ENCODE measurements around the gene PDLIM3.
"Not testable (repeated sequence)": the region's sequence is repeated elsewhere in the genome, so short reads cannot be mapped to it uniquely, and the experiment has no call there.

PDLIM3 gene

DNA sequence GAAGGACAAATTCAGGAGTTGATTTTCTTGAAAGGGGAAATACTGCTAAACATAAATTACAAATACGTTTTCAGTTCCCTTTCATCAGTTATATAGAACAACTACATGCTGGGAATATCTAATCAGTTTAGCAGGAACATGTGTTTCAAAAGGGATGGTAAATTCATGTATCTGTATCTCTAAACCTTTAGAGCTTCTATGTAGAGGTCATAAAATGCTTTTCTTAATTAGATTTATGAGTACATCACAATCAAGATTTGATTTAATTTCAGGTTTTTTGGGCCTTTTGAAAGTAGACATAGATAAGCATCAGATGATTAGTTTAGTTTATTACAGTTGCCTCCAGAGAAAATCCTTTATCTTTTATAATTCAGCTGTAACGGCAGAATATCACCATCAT, 12.9 kb downstream of the PDLIM3 start:
- DNase-seq (ENCODE audit: extremely low read depth in 1 of 2, low read depth in 1 of 2) = no peak

DNA sequence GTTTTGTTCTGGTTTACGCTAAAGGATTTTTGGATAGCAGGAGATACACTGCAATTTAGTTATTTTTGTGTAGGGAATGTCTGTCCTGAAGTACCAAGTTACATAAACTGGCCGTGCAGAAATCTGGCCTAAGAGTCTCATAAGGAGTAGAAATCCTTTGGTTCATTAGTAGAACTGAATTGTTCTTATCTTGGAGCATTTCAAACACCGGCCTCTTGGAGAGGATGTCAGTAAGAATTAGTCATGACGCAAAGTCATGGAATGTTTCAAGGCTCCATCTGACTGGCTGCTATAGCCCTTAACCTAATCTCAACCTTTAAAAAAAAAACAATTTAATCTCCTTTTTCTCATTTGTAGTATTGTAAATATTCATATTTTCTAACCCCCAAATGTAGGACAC, 15.2 kb downstream of the PDLIM3 start:
- DNase-seq (ENCODE audit: extremely low read depth in 1 of 2, low read depth in 1 of 2) = no peak

DNA sequence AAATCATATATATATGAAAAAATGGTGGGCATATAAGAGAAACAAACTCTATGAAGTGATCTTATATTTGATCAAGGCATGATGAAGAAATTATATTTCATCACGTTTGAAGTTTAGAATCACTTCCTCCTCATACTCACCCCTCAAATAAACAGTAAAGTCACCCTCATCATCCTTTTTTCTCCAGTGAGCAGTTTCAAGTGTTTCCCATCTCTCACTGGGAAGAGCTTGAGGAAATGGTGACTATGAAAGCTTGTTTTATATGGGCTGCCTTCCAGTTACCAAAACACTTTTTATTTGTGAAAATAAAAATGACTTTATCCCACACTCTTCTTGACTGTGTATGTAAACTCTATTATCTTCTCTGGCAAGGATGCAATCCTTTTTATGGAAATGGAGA, 16.8 kb downstream of the PDLIM3 start:
- no peak for DNase-seq (ENCODE audit: extremely low read depth in 1 of 2, low read depth in 1 of 2)

DNA sequence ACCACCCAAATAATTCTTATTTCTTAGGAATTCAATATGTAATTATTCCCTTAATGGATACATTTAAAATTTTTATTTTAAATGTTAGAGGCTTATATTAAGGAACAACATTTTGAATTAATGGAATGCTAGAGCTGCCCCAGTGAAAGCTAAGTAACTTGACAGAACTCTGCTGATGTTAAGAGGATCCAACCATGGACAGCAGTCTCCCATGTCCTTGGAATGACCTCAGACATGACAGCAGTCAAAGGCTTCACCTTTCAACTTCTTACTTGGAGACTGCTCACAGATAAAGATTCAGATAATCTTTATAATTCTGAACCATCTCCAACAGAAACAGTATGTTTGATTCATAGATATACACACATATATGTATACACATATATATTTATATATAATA, 17.2 kb downstream of the PDLIM3 start:
- DNase-seq (ENCODE audit: extremely low read depth in 1 of 2, low read depth in 1 of 2) = no peak

DNA sequence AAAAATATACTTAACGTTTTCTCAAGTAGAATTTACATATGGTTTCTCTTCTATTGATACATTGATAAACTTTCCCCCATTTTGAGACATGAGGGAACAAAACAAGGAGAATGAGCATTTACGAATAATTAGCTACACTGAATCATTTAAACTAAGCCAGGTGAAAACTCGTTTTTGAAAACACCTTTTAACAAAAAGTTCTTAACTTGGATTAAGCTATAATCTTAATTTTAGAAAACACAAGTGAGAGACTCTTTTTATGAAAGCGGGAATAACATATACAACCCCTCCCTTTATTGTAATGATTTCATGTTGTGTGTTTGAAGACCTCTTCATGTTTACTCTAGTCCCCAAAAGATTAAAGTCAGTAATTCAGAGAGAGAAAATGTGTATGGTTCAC, 20.1 kb downstream of the PDLIM3 start:
- DNase-seq (ENCODE audit: extremely low read depth in 1 of 2, low read depth in 1 of 2) = no peak

DNA sequence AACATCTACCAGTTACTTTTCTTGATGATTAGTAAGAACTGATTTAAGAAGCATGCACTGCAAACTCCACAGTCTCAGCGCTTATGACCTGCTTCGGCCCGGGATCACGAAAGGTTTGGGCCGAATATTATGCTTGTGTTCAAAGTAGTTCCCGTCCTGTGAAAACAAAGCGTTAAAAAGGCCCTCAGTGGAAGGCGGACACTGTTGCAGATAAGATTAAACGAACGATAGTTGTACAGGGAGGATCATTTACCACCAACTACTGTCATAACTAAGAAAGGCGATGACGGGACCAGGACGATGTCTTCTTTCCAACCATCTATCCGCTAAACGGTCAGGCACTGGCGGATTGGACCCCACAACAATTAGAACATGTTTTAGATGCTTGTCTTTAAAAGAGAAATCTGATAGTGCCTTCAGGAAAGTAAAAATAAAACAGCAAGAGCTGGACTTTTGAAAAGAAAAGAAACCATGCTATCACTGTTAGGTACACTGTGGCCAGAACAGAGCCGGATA, 21.1 kb downstream of the PDLIM3 start:
- DNase-seq (ENCODE audit: extremely low read depth in 1 of 2, low read depth in 1 of 2) = no peak

DNA sequence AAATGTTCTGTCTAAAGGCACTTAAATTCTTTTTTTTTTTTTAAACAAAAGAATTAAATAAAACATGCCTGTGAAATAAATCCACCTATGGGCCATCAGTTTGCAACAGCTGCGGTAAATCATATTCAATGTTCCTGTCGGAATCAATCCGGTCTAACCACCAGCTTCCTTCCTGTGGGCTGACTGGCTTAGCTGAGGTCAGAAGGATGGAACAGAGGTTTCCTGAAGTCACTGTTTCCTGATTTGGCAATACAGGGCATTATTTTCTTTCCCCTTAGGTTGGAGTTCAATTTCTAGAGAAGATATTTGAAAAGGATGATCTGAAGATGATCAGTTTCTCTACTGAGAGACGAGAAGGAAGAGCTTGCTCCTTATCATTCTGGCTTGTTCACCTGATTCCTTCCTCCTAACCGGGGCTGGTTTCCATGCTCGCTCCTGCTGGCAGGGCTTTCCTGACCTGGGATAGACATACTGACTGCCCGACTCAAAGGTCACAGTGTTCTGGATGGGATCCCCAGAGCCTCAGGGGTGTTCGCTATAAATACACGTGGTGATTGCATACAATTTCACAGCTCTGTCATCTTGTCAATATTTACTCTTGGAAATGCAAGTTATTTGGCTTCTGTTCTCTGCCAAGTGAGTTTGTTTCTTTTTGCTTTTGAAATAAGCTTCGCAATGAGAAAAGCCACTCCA, 21.7 kb downstream of the PDLIM3 start:
- DNase-seq (ENCODE audit: extremely low read depth in 1 of 2, low read depth in 1 of 2) = no peak

DNA sequence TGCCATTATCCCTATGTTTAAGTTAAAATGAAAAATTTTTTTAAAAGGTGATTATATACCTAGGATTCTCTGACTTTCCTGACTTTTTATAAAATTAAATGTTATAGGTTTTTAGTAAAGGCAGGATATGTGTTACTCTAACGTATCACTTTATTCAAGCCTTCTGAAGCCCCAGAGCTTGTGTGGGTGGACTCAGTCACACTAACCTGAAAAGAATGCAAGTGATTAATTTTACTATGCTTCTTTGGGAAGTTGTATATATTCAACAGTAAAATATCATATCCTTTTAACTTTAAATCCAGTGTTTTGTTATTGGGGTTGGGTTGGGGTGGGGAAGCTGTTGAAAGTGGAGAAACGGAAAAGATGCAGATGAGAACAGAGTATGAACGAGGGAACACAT, 22.8 kb downstream of the PDLIM3 start:
- no peak for DNase-seq (ENCODE audit: extremely low read depth in 1 of 2, low read depth in 1 of 2)

DNA sequence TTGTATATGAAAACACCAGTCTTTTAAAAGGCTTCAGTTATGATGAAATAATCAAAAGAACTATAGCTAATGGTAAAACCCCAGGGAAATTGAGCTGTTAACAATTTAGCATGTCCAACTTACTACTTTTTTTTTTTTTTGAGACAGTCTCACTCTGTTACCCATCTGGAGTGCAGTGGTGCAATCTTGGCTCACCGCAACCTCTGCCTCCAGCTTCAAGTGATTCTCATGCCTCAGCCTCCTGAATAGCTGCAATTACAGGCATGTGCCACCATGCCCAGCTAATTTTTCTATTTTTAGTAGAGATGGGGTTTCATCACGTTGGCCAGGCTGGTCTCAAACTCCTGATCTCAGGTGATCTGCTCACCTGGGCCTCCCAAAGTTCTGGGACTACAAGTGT, 24.1 kb downstream of the PDLIM3 start:
- DNase-seq (ENCODE audit: extremely low read depth in 1 of 2, low read depth in 1 of 2) = not testable (repeated sequence)

DNA sequence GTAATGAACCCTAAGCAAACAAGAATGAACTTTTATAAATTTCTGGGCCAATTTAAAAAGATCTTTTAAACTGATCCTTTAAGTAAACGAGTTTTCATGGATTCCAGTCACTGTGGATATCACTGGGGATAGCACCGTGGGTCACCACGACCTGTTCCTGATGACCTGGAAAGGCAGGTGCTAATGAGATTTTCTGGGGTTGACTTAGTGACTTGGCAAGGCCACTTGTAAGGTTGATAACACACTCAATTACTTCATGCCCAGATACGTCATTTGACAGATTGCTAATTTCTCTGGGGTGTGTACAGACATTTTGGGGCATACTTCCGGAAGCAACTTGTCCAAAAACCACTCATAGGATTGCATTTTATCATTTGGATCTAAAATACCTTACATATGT, 24.5 kb downstream of the PDLIM3 start:
- DNase-seq (ENCODE audit: extremely low read depth in 1 of 2, low read depth in 1 of 2) = no peak

DNA sequence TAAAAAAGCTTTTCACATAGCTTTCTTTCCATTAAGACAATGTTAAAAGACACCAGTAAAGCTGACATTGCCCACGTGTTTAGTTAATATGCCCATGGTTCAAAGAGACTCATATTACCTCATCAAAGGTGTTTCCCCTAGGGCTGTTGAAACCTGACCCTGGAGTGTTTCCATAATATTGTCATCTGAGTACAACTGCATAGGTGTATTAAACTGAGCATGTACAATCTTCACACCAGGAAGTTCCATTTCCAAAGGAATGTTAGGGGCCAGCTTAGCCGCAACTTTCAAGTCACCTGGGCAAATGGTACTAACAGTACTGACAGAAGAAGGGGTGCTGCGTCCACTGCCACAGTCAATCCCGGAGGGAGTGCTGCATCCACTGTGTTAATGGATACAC, 27.1 kb downstream of the PDLIM3 start:
- no peak for DNase-seq (ENCODE audit: extremely low read depth in 1 of 2, low read depth in 1 of 2)

DNA sequence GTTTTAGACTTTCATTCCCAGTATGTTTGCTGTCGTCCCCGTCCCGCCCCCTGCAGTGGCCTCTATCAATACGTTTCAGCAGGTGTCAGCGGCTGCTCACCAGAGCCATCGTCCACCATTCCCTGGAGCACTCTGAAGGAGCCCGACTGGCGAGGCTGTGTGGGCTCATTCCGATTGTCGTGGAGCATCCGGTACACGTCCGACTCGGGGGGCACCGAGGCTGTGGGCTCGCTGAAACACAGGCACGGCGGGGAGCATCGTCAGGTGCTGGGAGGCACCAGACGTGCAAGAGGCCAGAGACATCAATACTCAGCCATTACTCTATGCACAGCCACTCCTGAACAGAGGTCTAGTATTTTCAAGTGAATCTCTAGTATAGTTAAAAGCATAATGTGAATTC, 28.9 kb downstream of the PDLIM3 start:
- no peak for DNase-seq (ENCODE audit: extremely low read depth in 1 of 2, low read depth in 1 of 2)

DNA sequence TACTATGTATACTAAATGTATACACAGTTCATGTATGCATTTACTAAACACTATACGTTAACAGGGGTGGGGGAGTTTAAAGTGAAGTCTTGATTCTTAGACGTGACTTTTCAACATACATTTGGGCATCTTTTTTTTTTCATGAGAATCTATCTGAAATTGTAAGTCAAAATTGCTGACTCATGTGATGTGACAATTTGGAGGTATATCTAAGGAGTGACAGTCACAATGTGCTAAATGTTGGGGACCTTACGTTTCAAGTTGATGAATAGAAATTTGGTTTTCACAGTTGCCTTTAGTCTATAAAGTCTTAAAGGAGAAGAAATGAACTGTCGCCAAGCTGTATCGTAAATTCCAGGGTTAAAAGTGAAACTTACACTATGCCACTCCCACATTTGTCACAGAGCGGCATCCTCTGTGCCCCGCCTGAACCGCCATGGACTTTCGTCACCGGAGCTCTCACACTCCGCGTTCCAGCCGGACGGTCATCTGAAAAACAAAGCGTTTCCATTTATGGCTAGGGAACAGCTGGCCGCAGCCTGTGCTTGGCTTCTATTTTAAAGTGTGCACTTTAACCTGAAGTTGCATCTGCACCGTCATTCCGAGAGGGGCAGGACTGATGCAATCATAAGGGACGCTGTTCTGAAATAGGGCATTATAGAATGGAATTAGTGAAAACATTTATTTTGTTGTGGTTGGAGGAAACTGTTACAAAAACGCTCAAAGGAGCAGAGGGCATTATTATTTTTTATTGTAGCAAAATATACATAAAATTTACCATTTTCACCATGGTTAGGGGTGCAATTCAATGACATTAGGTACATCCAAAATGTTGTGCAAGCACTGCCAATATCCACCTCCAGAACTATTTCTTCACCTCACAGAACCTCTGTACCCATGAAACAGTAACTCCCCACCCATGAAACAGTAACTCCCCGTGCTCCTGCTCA, 30.9 kb downstream of the PDLIM3 start:
- no peak for DNase-seq (ENCODE audit: extremely low read depth in 1 of 2, low read depth in 1 of 2)

DNA sequence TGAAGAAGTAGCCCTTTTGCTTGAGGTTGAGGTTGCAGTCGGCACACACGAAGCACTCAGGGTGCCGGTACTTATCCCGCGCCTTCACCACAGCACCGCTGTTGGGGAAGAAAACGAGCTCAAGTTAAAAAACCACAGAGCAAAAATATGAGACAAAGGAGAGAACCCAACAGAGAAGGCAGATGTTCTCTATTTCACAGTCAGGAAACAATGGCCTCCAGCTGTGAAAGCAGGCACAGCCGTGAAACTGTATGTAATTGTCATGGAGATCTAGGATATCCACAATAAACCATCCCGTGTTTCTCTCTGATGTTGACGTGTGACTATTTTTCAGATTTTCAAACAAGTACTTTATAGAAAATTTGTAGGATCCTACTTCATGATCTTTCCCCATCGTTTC, 32.9 kb downstream of the PDLIM3 start:
- DNase-seq (ENCODE audit: extremely low read depth in 1 of 2, low read depth in 1 of 2) = no peak

DNA sequence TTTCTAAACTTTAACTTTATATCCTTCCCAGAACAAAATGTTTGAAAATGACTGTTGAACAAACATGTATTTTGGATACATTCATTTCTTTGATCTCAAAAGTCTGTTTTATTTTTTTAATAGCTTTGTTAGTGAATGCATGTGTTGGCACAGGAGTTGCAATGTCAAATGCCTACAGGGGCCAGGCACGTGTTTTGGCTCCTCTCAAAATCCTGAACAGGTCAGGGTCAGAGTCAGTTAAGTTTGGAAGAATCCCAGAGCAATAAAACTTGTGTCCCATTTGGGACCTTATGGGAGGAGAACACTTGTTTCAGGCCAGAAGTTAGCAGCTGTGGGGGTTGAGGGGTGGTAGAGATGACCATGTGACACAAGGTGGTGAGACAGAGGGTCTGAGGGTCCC, 34.7 kb downstream of the PDLIM3 start:
- no peak for DNase-seq (ENCODE audit: extremely low read depth in 1 of 2, low read depth in 1 of 2)

DNA sequence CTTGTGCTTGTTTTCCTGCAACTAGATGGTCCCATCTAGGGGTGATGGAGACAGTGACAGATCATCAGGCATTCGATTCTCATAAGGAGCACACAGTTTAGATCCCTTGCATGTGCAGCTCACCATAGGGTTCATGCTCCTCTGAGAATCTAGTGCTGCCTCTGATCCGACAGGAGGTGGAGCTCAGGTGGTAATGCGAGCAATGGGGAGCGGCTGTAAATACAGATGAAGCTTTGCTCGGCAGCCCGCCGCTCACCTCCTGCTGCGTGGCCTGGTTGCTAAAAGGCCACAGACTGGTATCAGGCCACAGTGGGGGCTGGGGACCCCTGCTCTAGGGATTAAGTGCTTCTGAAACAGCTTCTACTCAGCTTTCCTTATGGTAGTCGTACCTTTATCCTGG, 35.3 kb downstream of the PDLIM3 start:
- DNase-seq (ENCODE audit: extremely low read depth in 1 of 2, low read depth in 1 of 2) = no peak

DNA sequence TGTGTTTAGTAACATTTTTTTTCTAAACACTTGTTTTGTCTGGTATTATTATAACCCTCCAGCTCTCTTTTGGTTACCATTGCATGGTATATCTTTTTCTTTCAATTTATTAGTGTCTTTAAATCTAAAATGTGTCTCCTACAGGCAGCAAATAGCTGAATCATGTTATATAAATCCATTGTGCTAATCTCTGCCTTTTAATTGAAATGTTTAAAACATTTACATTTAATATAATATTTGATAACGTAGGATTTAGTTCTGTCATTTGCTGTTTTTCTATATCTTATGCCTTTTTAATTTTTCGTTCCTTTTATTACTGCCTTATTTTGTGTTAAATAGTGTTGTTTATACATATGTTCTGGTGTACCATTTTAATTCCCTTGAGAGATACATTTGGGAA, 46.7 kb downstream of the PDLIM3 start:
- DNase-seq (ENCODE audit: extremely low read depth in 1 of 2, low read depth in 1 of 2) = no peak

DNA sequence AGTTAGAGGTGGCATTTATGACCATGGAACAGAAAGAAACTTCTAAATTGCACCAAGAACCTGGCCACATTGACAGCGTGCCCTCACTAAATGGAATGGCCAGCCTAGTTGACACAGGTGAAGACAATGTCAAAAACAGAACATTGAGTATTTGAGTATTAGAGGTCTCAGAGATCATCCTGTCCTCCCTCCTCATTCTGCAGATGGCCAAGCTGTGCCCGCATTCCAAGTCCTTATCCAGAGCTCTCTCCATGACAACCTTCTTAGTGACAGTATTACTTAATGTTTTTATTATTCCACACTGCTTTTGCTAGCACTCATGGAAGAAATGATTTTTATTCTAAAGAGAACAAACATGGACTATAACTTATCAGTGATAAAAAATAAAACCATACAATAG, 53.9 kb downstream of the PDLIM3 start:
- DNase-seq (ENCODE audit: extremely low read depth in 1 of 2, low read depth in 1 of 2) = no peak

DNA sequence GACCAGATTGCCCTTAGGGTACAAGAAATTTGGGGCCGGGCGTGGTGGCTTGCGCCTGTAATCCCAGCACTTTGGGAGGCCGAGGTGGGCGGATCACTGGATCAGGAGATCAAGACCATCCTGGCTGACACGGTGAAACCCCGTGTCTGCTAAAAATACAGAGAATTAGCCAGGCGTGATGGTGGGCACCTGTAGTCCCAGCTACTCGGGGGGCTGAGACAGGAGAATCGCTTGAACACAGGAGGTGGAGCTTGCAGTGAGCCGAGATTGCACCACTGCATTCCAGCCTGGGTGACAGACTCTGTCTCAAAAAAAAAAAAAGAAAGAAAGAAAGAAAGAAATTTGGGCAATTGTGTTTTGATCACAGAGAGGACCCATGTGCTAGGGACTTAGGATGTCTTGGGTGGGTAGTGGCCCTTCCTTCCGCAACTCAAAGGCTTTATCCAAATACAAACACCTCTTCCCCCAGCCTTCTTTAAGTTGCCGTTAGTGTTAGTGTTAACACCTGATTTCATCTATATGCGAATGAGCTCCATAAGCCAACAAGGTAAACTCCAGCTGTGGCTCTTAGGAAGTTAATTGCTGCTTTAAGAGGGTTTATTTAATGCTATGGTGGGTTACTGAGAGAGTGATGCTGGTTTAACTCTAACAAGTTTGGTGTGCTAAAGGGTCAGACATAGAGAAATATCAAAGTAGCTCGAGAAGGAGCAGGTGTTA, 55.1 kb downstream of the PDLIM3 start:
- no peak for DNase-seq (ENCODE audit: extremely low read depth in 1 of 2, low read depth in 1 of 2)

DNA sequence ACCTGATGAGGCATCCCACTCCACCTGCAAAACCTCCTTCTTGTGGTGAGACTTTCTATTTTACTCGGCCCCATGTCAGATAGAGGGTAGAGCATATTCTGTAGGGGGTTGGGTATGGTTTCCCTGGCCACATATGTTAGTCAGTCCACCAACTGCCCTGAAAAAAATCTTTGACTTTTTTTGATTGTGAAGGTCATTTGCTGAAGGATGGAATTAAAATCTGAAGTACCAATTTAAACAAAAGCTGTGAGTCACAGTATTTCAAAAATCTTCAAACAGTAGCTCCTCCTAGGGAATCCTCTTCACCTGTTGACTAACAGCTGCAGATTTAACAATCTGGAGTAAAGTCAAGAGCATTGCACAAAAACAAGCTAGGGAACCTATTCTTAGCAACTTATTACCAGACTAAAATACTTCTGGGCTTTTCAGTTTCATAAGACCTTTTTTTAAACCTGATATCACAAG, 55.8 kb downstream of the PDLIM3 start:
- DNase-seq (ENCODE audit: extremely low read depth in 1 of 2, low read depth in 1 of 2) = no peak

DNA sequence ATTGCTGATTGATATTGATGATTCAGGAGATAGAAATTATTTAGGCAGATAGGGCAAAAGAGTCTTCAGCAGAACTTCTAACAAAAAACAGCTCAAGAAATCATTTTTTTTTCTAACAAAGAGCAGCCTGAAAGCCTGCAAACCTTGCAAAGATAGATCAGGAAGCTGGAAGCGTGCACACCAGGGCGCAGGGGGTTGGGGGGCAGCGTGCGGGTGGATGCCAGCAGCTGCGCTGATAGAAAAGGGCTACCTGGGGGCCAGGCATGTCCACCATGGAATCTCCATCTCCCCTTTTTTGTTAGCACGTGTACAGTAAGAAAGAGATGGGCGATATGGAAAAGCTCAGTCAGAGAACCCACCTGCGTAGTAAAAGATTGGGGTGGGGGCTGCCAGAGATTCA, 62.1 kb downstream of the PDLIM3 start:
- DNase-seq (ENCODE audit: extremely low read depth in 1 of 2, low read depth in 1 of 2) = no peak
